SK-N-SH (cell line): ENCODE data around the gene GAPVD1.

ENCODE experiments used
- CHD2 ChIP-seq: fragments of 150-350 bp; IDR thresholded peaks from 2 replicates; pipeline ENCODE4 v1.6.1; 2018; ENCODE audit warnings: low read length; ENCODE audit not compliant: partially characterized antibody
- FOXJ3 ChIP-seq: sonication (generic); formaldehyde crosslinking; IDR thresholded peaks from 2 replicates; pipeline ENCODE4 v1.5.1; 2020; ENCODE audit warnings: mild to moderate bottlenecking, missing genetic modification reagents
- POLR2AphosphoS5 ChIP-seq: IDR thresholded peaks from 2 replicates; pipeline ENCODE4 v1.6.1; 2012; ENCODE audit warnings: low read depth, low read length
- RAD21 ChIP-seq: IDR thresholded peaks from 2 replicates; pipeline ENCODE4 v1.6.1; 2012; ENCODE audit warnings: mild to moderate bottlenecking, low read length
- SMC3 ChIP-seq: IDR thresholded peaks from 2 replicates; pipeline ENCODE4 v1.6.1; 2012; ENCODE audit warnings: low read depth, low read length, improper control_type of control experiment
- TF ChIP-seq, protein P1 (sequence below): fragments of 200-600 bp; sonication (generic); IDR thresholded peaks from 2 replicates; pipeline ENCODE4 v1.6.1; 2017; ENCODE audit warnings: antibody characterized with exemption, mild to moderate bottlenecking, moderate library complexity

DNA sequence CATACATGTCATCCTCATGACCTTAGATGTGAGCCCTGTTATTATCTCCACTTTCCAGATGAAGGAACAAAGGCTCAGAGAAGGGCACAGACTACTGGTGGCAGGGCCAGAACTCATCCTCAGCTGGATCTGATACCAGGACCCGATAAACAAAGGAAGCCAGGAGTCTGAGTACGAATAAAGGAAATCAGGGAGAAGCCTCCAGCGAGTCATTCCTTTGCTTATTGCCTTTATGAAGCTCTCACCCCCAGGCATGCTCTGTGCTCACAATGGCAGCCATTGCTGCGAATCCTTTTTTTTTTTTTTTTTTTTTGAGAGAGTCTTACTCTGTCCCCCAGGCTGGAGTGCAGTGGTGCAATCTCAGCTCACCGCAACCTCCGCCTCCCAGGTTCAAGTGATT, 130.1 kb downstream of the GAPVD1 start:
- no peak for TF ChIP-seq CHD2
- TF ChIP-seq, protein P1, sequence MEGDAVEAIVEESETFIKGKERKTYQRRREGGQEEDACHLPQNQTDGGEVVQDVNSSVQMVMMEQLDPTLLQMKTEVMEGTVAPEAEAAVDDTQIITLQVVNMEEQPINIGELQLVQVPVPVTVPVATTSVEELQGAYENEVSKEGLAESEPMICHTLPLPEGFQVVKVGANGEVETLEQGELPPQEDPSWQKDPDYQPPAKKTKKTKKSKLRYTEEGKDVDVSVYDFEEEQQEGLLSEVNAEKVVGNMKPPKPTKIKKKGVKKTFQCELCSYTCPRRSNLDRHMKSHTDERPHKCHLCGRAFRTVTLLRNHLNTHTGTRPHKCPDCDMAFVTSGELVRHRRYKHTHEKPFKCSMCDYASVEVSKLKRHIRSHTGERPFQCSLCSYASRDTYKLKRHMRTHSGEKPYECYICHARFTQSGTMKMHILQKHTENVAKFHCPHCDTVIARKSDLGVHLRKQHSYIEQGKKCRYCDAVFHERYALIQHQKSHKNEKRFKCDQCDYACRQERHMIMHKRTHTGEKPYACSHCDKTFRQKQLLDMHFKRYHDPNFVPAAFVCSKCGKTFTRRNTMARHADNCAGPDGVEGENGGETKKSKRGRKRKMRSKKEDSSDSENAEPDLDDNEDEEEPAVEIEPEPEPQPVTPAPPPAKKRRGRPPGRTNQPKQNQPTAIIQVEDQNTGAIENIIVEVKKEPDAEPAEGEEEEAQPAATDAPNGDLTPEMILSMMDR = no peak
- no peak for TF ChIP-seq FOXJ3
- TF ChIP-seq SMC3 = no peak
- TF ChIP-seq RAD21 = no peak
- TF ChIP-seq POLR2AphosphoS5 = no peak
